CD14-positive monocyte (primary cell): ENCODE results near the gene CHKA. TPM values are rescaled to one million over a fixed set of nuclear protein-coding genes. Genes with fewer than 3 reads are reported as not detected.

Experiments used
- DNase-seq, 3 donors: peaks; one replicate each; pipeline ENCODE4 v3.0.0-alpha.2; 2011 to 2022
- H2AFZ ChIP-seq: 2 replicates; pipeline ENCODE4 v1.6.0; 2012; ENCODE audit warnings: mild to moderate bottlenecking, low read depth, low read length, inconsistent platforms; ENCODE audit not compliant: insufficient read depth, poor library complexity, severe bottlenecking
- H3K27ac ChIP-seq, 2 donors: 1 replicate in 1 of 2; 2 replicates in 1 of 2; pipeline ENCODE4 v1.5.1; 2012 to 2013; ENCODE audit warnings: low read length in 2 of 2, control low read depth in 1 of 2, inconsistent platforms in 1 of 2, low read depth in 1 of 2, mild to moderate bottlenecking in 1 of 2
- H3K27me3 ChIP-seq, 2 donors: one replicate each; pipeline versions ENCODE4 v1.6.0 to v1.6.1; 2011 to 2013; ENCODE audit warnings: low read length in 2 of 2; ENCODE audit not compliant: control insufficient read depth in 2 of 2, insufficient read depth in 2 of 2
- H3K36me3 ChIP-seq, 2 donors: replicated peaks in 1 of 2; 1 replicate in 1 of 2; 2 replicates in 1 of 2; pipeline versions ENCODE4 v1.5.1 to v1.6.1; 2012 to 2013; ENCODE audit warnings: low read length in 2 of 2, control low read depth in 1 of 2, inconsistent platforms in 1 of 2, mild to moderate bottlenecking in 1 of 2; ENCODE audit not compliant: insufficient read depth in 2 of 2, control insufficient read depth in 1 of 2
- H3K4me1 ChIP-seq, 2 donors: 1 replicate in 1 of 2; 2 replicates in 1 of 2; pipeline versions ENCODE4 v1.5.1 to v1.6.1; 2012 to 2013; ENCODE audit warnings: low read length in 2 of 2, control low read depth in 1 of 2, inconsistent platforms in 1 of 2, mild to moderate bottlenecking in 1 of 2, moderate library complexity in 1 of 2; ENCODE audit not compliant: insufficient read depth in 2 of 2, control insufficient read depth in 1 of 2
- H3K4me2 ChIP-seq: replicated peaks from 2 replicates; pipeline ENCODE3; 2012; ENCODE audit warnings: low read length, moderate library complexity, mild to moderate bottlenecking; ENCODE audit not compliant: poor library complexity, severe bottlenecking; ENCODE audit errors: extremely low read depth
- H3K4me3 ChIP-seq, 3 experiments: fragments of 200-600 bp in 1 of 3; sonication (generic) in 1 of 3; replicated peaks in 1 of 3; 1 replicate in 2 of 3; 2 replicates in 1 of 3; pipeline ENCODE4 v1.5.1; 2011 to 2013; ENCODE audit warnings: low read length in 3 of 3, mild to moderate bottlenecking in 3 of 3, control low read depth in 2 of 3, low read depth in 2 of 3, inconsistent platforms in 1 of 3, moderate library complexity in 1 of 3
- H3K79me2 ChIP-seq: 2 replicates; pipeline ENCODE4 v1.6.0; 2012; ENCODE audit warnings: mild to moderate bottlenecking, control low read depth, inconsistent platforms, low read length, moderate library complexity; ENCODE audit not compliant: insufficient read depth
- H3K9ac ChIP-seq: 2 replicates; pipeline ENCODE4 v1.6.0; 2017; ENCODE audit warnings: low read length, mild to moderate bottlenecking; ENCODE audit not compliant: insufficient read depth, poor library complexity, severe bottlenecking
- H3K9me3 ChIP-seq, 2 donors: replicated peaks in 1 of 2; 1 replicate in 1 of 2; 2 replicates in 1 of 2; pipeline versions ENCODE4 v1.5.1 to v1.6.1; 2012 to 2013; ENCODE audit warnings: low read length in 2 of 2, control low read depth in 1 of 2; ENCODE audit not compliant: control insufficient read depth in 1 of 2, insufficient read depth in 1 of 2
- H4K20me1 ChIP-seq: 2 replicates; pipeline ENCODE4 v1.6.0; 2012; ENCODE audit warnings: mild to moderate bottlenecking, low read length, control low read depth, moderate library complexity; ENCODE audit not compliant: insufficient read depth
- H3K27ac Mint-ChIP-seq, 7 donors: one replicate each; pipeline ENCODE4 v1.8.0; 2020; ENCODE audit warnings: mild to moderate bottlenecking in 7 of 7, mixed read lengths in 7 of 7, moderate library complexity in 6 of 7, inconsistent platforms in 2 of 7
- H3K27me3 Mint-ChIP-seq, 3 donors: one replicate each; pipeline ENCODE4 v1.8.0; 2021 to 2022; ENCODE audit warnings: low read depth in 3 of 3, mild to moderate bottlenecking in 3 of 3, mixed read lengths in 3 of 3, moderate library complexity in 3 of 3, inconsistent platforms in 1 of 3
- H3K36me3 Mint-ChIP-seq, 2 donors: one replicate each; pipeline ENCODE4 v1.8.0; 2020; ENCODE audit warnings: mixed read lengths in 2 of 2, inconsistent platforms in 1 of 2, mild to moderate bottlenecking in 1 of 2
- H3K4me1 Mint-ChIP-seq: one replicate; pipeline ENCODE4 v1.8.0; 2020; ENCODE audit warnings: mild to moderate bottlenecking, mixed read lengths
- H3K4me3 Mint-ChIP-seq, 2 donors: one replicate each; pipeline ENCODE4 v1.8.0; 2020; ENCODE audit warnings: mild to moderate bottlenecking in 2 of 2, mixed read lengths in 2 of 2, moderate library complexity in 1 of 2
- H3K9me3 Mint-ChIP-seq, 7 donors: one replicate each; pipeline ENCODE4 v1.8.0; 2020 to 2022; ENCODE audit warnings: mixed read lengths in 7 of 7, mild to moderate bottlenecking in 6 of 7, moderate library complexity in 6 of 7, inconsistent platforms in 2 of 7
- WGBS: methylation state at CpG from one replicate; pipeline ENCODE4 v1.1.5; 2013; ENCODE audit warnings: missing lambda C conversion rate; ENCODE audit not compliant: insufficient coverage; 5-methylcytosine and 5-hydroxymethylcytosine counted together
- intact Hi-C, 2 donors: fragments of 100-400 bp; cut with micrococcal nuclease; formaldehyde crosslinking; loops; one replicate each; pipeline versions ENCODE4 v1.15.0 to v1.15.1; 2023
- polyA plus RNA-seq, 3 donors: library from polyadenylated mRNA; depleted of rRNA in 1 of 3; unstranded in 2 of 3; stranded (reverse) in 1 of 3; fragments of 300-500 nt in 2 of 3; fragments of >200 nt in 1 of 3; fragmentation: Illumina TruSeq in 2 of 3; gene quantifications; 1 replicate in 2 of 3; 2 replicates in 1 of 3; pipeline ENCODE4 v1.2.3, GENCODE V29; 2012 to 2021
- TF ChIP-seq, protein P1 (sequence below): fragments of 200-600 bp; IDR thresholded peaks from one replicate; pipeline ENCODE4 v1.8.0; 2022; ENCODE audit warnings: antibody characterized with exemption, mild to moderate bottlenecking

The CHKA gene
- polyA plus RNA-seq, 3 donors, result 2.8 to 20.9 (median 5.7) TPM

DNA sequence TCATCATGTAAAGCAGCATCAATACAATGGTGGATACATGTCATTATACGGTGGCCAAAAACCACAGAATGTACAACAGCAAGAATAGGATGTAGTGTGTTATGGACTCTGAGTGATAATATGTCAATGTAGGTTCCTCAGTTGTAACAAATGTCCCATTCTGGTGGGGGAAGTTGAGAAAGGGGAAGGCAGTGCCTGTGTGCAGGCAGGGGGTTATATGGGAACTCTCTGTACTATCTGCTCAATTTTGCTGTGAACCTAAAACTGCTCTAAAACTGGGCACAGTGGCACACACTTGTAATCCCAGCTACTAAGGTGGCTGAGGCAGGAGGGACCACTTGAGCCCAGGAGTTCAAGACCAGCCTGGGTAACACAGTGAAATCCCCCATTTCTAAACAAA is 5.9 kb downstream of the CHKA start:
- H3K36me3 ChIP-seq, result no peaks in the 10 kb centered on the region
- peaks cover 59% of the 10 kb centered on the region for H4K20me1 ChIP-seq
- H3K9me3 Mint-ChIP-seq, result no peaks in the 10 kb centered on the region
- intact Hi-C loops, result no loop called here
- peak; percentile 41 to 55 (median 50) for DNase-seq
- no peak overlapping the region for H2AFZ ChIP-seq
- peaks cover 46% of the 10 kb centered on the region for H3K4me1 Mint-ChIP-seq
- H3K27me3 ChIP-seq, result no peaks in the 10 kb centered on the region
- no peaks in the 10 kb centered on the region for H3K9me3 ChIP-seq
- TF ChIP-seq, protein P1, sequence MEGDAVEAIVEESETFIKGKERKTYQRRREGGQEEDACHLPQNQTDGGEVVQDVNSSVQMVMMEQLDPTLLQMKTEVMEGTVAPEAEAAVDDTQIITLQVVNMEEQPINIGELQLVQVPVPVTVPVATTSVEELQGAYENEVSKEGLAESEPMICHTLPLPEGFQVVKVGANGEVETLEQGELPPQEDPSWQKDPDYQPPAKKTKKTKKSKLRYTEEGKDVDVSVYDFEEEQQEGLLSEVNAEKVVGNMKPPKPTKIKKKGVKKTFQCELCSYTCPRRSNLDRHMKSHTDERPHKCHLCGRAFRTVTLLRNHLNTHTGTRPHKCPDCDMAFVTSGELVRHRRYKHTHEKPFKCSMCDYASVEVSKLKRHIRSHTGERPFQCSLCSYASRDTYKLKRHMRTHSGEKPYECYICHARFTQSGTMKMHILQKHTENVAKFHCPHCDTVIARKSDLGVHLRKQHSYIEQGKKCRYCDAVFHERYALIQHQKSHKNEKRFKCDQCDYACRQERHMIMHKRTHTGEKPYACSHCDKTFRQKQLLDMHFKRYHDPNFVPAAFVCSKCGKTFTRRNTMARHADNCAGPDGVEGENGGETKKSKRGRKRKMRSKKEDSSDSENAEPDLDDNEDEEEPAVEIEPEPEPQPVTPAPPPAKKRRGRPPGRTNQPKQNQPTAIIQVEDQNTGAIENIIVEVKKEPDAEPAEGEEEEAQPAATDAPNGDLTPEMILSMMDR, result no peak
- no CpG with 5 or more reads among the region's 1 CpG for WGBS
- H3K4me1 ChIP-seq, result peaks cover 35 to 40% of the 10 kb centered on the region in 2 donors
- H3K27me3 Mint-ChIP-seq, result peaks cover 0 to 2% (median 0%) of the 10 kb centered on the region in 3 donors
- H3K4me3 ChIP-seq, result no peak overlapping the region
- H3K4me3 Mint-ChIP-seq, result no peak overlapping the region
- H3K9ac ChIP-seq, result no peak overlapping the region
- peaks cover 13 to 26% of the 10 kb centered on the region in 2 donors for H3K36me3 Mint-ChIP-seq
- peak overlapping the region in 5 of 7 donors; percentile 22 to 76 (median 75) for H3K27ac Mint-ChIP-seq
- H3K4me2 ChIP-seq, result no peak overlapping the region
- H3K79me2 ChIP-seq, result peaks cover 86% of the 10 kb centered on the region
- peak overlapping the region; percentile 52 to 54 for H3K27ac ChIP-seq

DNA sequence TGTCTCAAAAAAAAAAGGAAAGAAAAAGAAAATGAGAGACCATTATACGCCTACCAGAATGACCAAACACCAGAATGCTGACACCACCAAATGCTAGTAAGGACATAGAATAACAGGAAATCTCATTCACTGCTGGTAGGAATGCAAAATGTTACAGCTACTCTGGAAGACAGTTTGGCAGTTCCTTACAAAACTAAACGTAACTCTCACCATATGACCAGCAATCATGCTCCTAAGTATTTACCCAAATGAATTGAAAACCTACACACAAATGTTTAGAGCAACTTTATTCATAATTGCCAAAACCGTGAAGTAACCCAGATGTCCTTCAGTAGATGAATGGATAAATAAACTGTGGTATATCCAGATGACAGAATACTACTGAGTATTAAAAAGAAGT is 7.2 kb downstream of the CHKA start:
- Histone ChIP-seq H3K36me3 (no peaks in the 10 kb centered on the region), H4K20me1 (peaks cover 46% of the 10 kb centered on the region), H3K4me1 (peaks cover 22 to 27% of the 10 kb centered on the region in 2 donors), H3K4me3 (no peak overlapping the region), H3K9ac (no peak overlapping the region), H3K27ac (no peak overlapping the region), H3K4me2 (no peak overlapping the region), H3K9me3 (no peaks in the 10 kb centered on the region), H3K27me3 (no peaks in the 10 kb centered on the region), H3K79me2 (peaks cover 84% of the 10 kb centered on the region), H2AFZ (no peak overlapping the region)
- no peak for DNase-seq
- no CpG with 5 or more reads among the region's 3 CpGs for WGBS
- Mint-ChIP-seq H3K27ac (no peak overlapping the region), H3K9me3 (no peaks in the 10 kb centered on the region), H3K4me1 (peaks cover 37% of the 10 kb centered on the region), H3K27me3 (peaks cover 0 to 2% (median 0%) of the 10 kb centered on the region in 3 donors), H3K4me3 (no peak overlapping the region), H3K36me3 (peaks cover 12 to 30% of the 10 kb centered on the region in 2 donors)
- intact Hi-C loops, result no loop called here
- TF ChIP-seq, protein P1, result no peak
